HCT116 (cell line): ENCODE measurements around the gene SLC6A13. TPM values are rescaled to one million over a fixed set of nuclear protein-coding genes. Genes with fewer than 3 reads are reported as not detected.

Experiments used
- ATAC-seq: fragments of 200-7000 bp; cut with Tn5 transposase; 2 replicates; pipeline ENCODE4 v1.9.1; 2020; ENCODE audit warnings: mild to moderate bottlenecking, moderate library complexity
- BruUV-seq: library from RNA; stranded (reverse); fragments of 400-500 nt; replicated peaks from 2 replicates; lab custom pipeline; 2021; lab: Mats Ljungman, UMichigan
- CTCF ChIA-PET: fragments of 300-600 bp; sonication (Branson Sonifier 250); formaldehyde crosslinking; loops from one replicate; lab custom pipeline; 2021; ENCODE audit warnings: antibody characterized with exemption; lab: Charles Lee
- POLR2A ChIA-PET: fragments of 300-600, 350-600 bp; sonication (Branson Sonifier 250); formaldehyde crosslinking; loops from one replicate; lab custom pipeline; 2021; ENCODE audit warnings: antibody characterized with exemption; lab: Charles Lee
- RAD21 ChIA-PET, 2 experiments: fragments of 300-600 bp; sonication (Branson Sonifier 250); formaldehyde crosslinking; loops; one replicate each; lab custom pipeline; 2023; ENCODE audit warnings: low total read pairs in 2 of 2; ENCODE audit not compliant: uncharacterized antibody in 2 of 2, unreplicated experiment in 2 of 2, low non-redundant PET in 1 of 2; lab: Charles Lee
- DNase-seq: peaks from one replicate; pipeline ENCODE4 v3.0.0-alpha.2; 2010; ENCODE audit warnings: low read depth, low spot score
- H2AFZ ChIP-seq: fragments of 200-600 bp; shearing (Covaris generic), sonication (generic); 2 replicates; pipeline ENCODE4 v1.6.1; 2017; ENCODE audit warnings: low read depth, mixed run types, mixed read lengths, antibody characterized with exemption, low read length; ENCODE audit not compliant: poor library complexity, severe bottlenecking
- H3K27ac ChIP-seq: 2 replicates; pipeline ENCODE4 v1.5.1; 2012; ENCODE audit warnings: low read depth, low read length
- H3K27me3 ChIP-seq: fragments of 200-600 bp; sonication (generic); 2 replicates; pipeline ENCODE4 v1.6.1; 2016; ENCODE audit warnings: mixed run types, low read length, mixed read lengths; ENCODE audit not compliant: insufficient read depth
- H3K36me3 ChIP-seq, 2 experiments: fragments of 200-500 bp in 1 of 2; fragments of 200-600 bp in 1 of 2; sonication (Bioruptor generic) in 1 of 2; sonication (generic) in 1 of 2; 2 replicates each; pipeline versions ENCODE4 v1.5.1 to v1.6.1; 2014 to 2016; ENCODE audit warnings: low read length in 2 of 2, inconsistent platforms in 1 of 2, mixed read lengths in 1 of 2, mixed run types in 1 of 2; ENCODE audit not compliant: insufficient read depth in 2 of 2, control insufficient read depth in 1 of 2
- H3K4me1 ChIP-seq, 2 experiments: fragments of 200-600 bp in 1 of 2; sonication (generic) in 1 of 2; 2 replicates each; pipeline versions ENCODE4 v1.5.1 to v1.6.1; 2012 to 2017; ENCODE audit warnings: low read length in 2 of 2, inconsistent platforms in 1 of 2, mild to moderate bottlenecking in 1 of 2, mixed read lengths in 1 of 2, mixed run types in 1 of 2, moderate library complexity in 1 of 2; ENCODE audit not compliant: insufficient read depth in 2 of 2, control insufficient read depth in 1 of 2
- H3K4me2 ChIP-seq: fragments of 200-600 bp; sonication (generic); 2 replicates; pipeline ENCODE4 v1.6.1; 2017; ENCODE audit warnings: mixed run types, low read length, mixed read lengths
- H3K4me3 ChIP-seq, 2 experiments: fragments of 200-600 bp in 1 of 2; sonication (generic) in 1 of 2; replicated peaks in 1 of 2; 2 replicates each; pipeline ENCODE4 v1.5.1; 2011 to 2016; ENCODE audit warnings: low read length in 2 of 2, control low read depth in 1 of 2, low read depth in 1 of 2, mild to moderate bottlenecking in 1 of 2, mixed read lengths in 1 of 2, mixed run types in 1 of 2
- H3K79me2 ChIP-seq: fragments of 200-600 bp; sonication (generic); 2 replicates; pipeline ENCODE4 v1.6.1; 2017; ENCODE audit warnings: mild to moderate bottlenecking, mixed run types, low read length, moderate library complexity, mixed read lengths; ENCODE audit not compliant: insufficient read depth
- H3K9ac ChIP-seq: fragments of 200-600 bp; sonication (generic); 2 replicates; pipeline ENCODE4 v1.6.1; 2016; ENCODE audit warnings: low read length, mixed read lengths
- H3K9me2 ChIP-seq: fragments of 200-600 bp; sonication (generic), shearing (Covaris generic); 2 replicates; pipeline ENCODE4 v1.6.1; 2017; ENCODE audit warnings: mixed run types, mild to moderate bottlenecking, moderate library complexity; ENCODE audit not compliant: insufficient read depth
- H3K9me3 ChIP-seq, 2 experiments: fragments of 200-500 bp in 1 of 2; fragments of 200-600 bp in 1 of 2; sonication (Bioruptor generic) in 1 of 2; sonication (generic) in 1 of 2; 2 replicates each; pipeline ENCODE4 v1.6.1; 2014 to 2017; ENCODE audit warnings: low read length in 2 of 2, mixed read lengths in 2 of 2, inconsistent platforms in 1 of 2, low read depth in 1 of 2, mild to moderate bottlenecking in 1 of 2, mixed run types in 1 of 2, moderate library complexity in 1 of 2; ENCODE audit not compliant: control insufficient read depth in 1 of 2, insufficient read depth in 1 of 2
- H4K20me1 ChIP-seq: fragments of 200-600 bp; sonication (generic), shearing (Covaris generic); 2 replicates; pipeline ENCODE4 v1.6.1; 2017; ENCODE audit warnings: mixed run types, mild to moderate bottlenecking, moderate library complexity; ENCODE audit not compliant: insufficient read depth
- ELF1 ChIP-seq: IDR thresholded peaks from 2 replicates; pipeline ENCODE4 v1.6.1; 2012; ENCODE audit warnings: low read depth, borderline replicate concordance
- EZH2 ChIP-seq: fragments of 200-600 bp; sonication (generic); IDR thresholded peaks from 2 replicates; pipeline ENCODE4 v1.6.1; 2017; ENCODE audit warnings: antibody characterized with exemption, mixed run types
- FOSL1 ChIP-seq: IDR thresholded peaks from 2 replicates; pipeline ENCODE4 v1.6.1; 2012; ENCODE audit warnings: low read depth
- SIN3A ChIP-seq: IDR thresholded peaks from 2 replicates; pipeline ENCODE4 v1.6.1; 2012; ENCODE audit warnings: low read depth
- ZFX ChIP-seq: fragments of 450-650 bp; IDR thresholded peaks from 2 replicates; pipeline ENCODE4 v1.6.1; 2017
- ZNF274 ChIP-seq: fragments of 200-500 bp; sonication (Bioruptor generic); IDR thresholded peaks from 2 replicates; pipeline ENCODE4 v1.6.1; 2014; ENCODE audit warnings: mild to moderate bottlenecking, low read depth, low read length, inconsistent platforms
- intact Hi-C: fragments of 100-400 bp; cut with micrococcal nuclease; formaldehyde crosslinking; loops from 2 replicates; pipeline ENCODE4 v1.10.0; 2022
- total RNA-seq: library from RNA; stranded (reverse); gene quantifications from one replicate; pipeline ENCODE4 v1.2.1, GENCODE V29; 2021; ENCODE audit not compliant: unreplicated experiment
- TF ChIP-seq, protein P1 (sequence below): IDR thresholded peaks from 2 replicates; pipeline ENCODE4 v1.6.1; 2012
- TF ChIP-seq, protein P2 (sequence below): IDR thresholded peaks from 2 replicates; pipeline ENCODE4 v1.6.1; 2012

SLC6A13 gene
- total RNA-seq, 1 experiment from 2014 or later, result 0.39 TPM

DNA sequence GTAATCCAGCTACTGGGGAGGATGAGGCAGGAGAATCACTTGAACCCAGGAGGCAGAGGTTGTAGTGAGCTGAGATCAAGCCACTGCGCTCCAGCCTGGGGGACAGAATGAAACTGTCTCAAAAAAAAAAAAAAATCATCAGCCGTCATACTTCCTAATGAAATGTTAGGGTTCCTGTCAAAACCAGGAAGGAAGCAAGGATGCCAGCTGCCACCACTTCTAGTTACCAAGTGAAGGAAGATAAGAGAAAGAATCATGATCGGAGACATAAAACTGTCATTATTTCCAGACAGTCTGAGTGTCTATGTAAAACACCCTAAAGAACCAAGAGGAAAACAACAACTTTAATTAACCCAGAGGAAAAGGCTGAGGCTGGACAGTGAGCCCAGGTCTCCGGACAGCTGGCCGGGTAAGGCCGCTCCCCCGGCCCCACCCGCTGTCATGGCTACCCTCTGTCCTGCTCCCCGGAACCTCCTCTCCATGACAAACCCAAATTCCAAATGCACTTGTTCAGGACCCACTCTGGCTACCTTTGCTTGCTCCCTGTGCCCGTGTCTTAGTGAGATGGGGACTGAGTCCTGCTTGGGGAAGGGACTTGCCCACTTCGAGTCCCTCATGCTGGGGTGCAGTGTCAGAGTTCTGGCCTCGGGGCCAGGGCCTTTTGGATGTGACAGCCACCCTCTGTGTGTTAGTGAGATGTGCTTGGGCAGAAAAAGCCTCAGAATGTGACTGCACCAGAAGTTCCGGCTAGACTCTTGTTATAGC lies 77.6 kb downstream of the SLC6A13 start (continued):
- TF ChIP-seq SIN3A, result no peak
- TF ChIP-seq, protein P1, sequence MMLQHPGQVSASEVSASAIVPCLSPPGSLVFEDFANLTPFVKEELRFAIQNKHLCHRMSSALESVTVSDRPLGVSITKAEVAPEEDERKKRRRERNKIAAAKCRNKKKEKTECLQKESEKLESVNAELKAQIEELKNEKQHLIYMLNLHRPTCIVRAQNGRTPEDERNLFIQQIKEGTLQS, result no peak
- no peak for TF ChIP-seq ZNF274
- no peak for TF ChIP-seq ELF1
- TF ChIP-seq, protein P2, sequence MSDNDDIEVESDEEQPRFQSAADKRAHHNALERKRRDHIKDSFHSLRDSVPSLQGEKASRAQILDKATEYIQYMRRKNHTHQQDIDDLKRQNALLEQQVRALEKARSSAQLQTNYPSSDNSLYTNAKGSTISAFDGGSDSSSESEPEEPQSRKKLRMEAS, result no peak
- TF ChIP-seq ZFX, result no peak
- TF ChIP-seq, all 23 proteins: peak for 0

DNA sequence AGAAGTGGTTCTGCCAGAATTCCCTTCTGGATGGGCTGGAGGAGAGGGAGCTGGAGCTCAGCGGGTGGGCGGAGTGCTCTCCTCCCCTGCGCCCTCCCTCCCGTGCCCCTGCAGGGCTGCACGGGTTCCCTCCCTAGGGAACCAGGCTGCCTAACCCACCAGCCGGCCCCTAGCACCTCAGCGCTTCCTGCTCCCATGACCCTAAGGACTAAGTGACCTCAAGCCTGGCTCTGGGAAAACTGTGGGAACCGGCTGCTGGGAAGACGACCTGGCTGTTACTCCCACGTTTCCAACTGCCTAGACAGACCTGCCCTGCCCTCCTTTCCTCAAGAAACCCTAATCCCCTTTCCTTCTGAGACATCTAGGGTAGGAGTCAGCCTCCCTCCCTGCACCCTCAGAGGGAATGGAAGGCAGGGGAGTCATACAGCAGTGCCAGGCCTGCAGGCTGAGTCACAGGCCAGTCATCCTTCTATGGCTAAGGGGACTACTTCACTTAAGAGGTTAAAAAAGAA lies 80.2 kb downstream of the SLC6A13 start:
- ChIA-PET POLR2A (no interaction called here), RAD21 (no interaction called here)
- no TSS peak for BruUV-seq
- peak overlapping the region; percentile 78 for H2AFZ ChIP-seq
- no peaks in the 10 kb centered on the region for H4K20me1 ChIP-seq
- H3K4me3 ChIP-seq, result no peak overlapping the region; a peak in 1 of 4 replicates
- peak; percentile 80 for ATAC-seq
- H3K9me3 ChIP-seq, result no peaks in the 10 kb centered on the region
- peak overlapping the region; percentile 65 for H3K4me2 ChIP-seq
- H3K27ac ChIP-seq, result no peak overlapping the region; the same call in 1 of the 2 replicates
- 0 out of 2 replicates have a peak overlapping the region, but pooled peaks have one; percentile 20 for H3K9ac ChIP-seq
- intact Hi-C loops, result no loop called here
- H3K4me1 ChIP-seq, result peaks cover 5 to 36% of the 10 kb centered on the region in 2 experiments; a peak in 3 of 4 replicates
- TF ChIP-seq FOSL1, result peak; percentile 79; the same call in 1 of the 2 replicates
- TF ChIP-seq EZH2, result no peak
- TF ChIP-seq, all 23 proteins: peak for 1
- Histone ChIP-seq H3K27me3 (no peaks in the 10 kb centered on the region), H3K79me2 (no peaks in the 10 kb centered on the region), H3K9me2 (no peaks in the 10 kb centered on the region), H3K36me3 (no peaks in the 10 kb centered on the region)
- no peak for DNase-seq
- CTCF ChIA-PET, result no interaction called here
